Karpas-422 (cell line): ENCODE results near the gene KRTAP5-7. TPM values are rescaled to one million over a fixed set of nuclear protein-coding genes. Genes with fewer than 3 reads are reported as not detected.
"Not testable (repeated sequence)": the region's sequence is repeated elsewhere in the genome, so short reads cannot be mapped to it uniquely, and the experiment has no call there.

ENCODE experiments used
- DNase-seq: peaks from one replicate; pipeline ENCODE4 v3.0.0-alpha.2; 2015
- H2AFZ ChIP-seq: fragments of 200-600 bp; sonication (generic); 2 replicates; pipeline ENCODE4 v1.6.1; 2014; ENCODE audit warnings: antibody characterized with exemption, low read length, mixed read lengths
- H3K27ac ChIP-seq: fragments of 200-600 bp; sonication (generic); 2 replicates; pipeline ENCODE4 v1.5.1; 2014; ENCODE audit warnings: mild to moderate bottlenecking, low read length, moderate library complexity
- H3K27me3 ChIP-seq: fragments of 200-600 bp; sonication (generic); 2 replicates; pipeline ENCODE4 v1.6.1; 2014; ENCODE audit warnings: low read length, mixed read lengths
- H3K36me3 ChIP-seq: fragments of 200-600 bp; sonication (generic); 2 replicates; pipeline ENCODE4 v1.6.1; 2014; ENCODE audit warnings: low read length, mixed read lengths; ENCODE audit not compliant: insufficient read depth
- H3K4me1 ChIP-seq: fragments of 200-600 bp; sonication (generic); 2 replicates; pipeline ENCODE4 v1.6.1; 2014; ENCODE audit warnings: mild to moderate bottlenecking, low read length, mixed read lengths
- H3K4me2 ChIP-seq: fragments of 200-600 bp; sonication (generic); 2 replicates; pipeline ENCODE4 v1.6.1; 2014; ENCODE audit warnings: low read length, low read depth, mild to moderate bottlenecking; ENCODE audit not compliant: poor library complexity, severe bottlenecking
- H3K4me3 ChIP-seq: fragments of 200-600 bp; sonication (generic); 2 replicates; pipeline ENCODE4 v1.5.1; 2014; ENCODE audit warnings: mild to moderate bottlenecking, antibody characterized with exemption, low read length, mixed read lengths
- H3K79me2 ChIP-seq: fragments of 200-600 bp; sonication (generic); 2 replicates; pipeline ENCODE4 v1.6.1; 2014; ENCODE audit warnings: mild to moderate bottlenecking, low read length, mixed read lengths
- H3K9ac ChIP-seq: fragments of 200-600 bp; sonication (generic); 2 replicates; pipeline ENCODE4 v1.6.0; 2014; ENCODE audit warnings: low read length
- H3K9me2 ChIP-seq: fragments of 200-600 bp; sonication (generic), shearing (Covaris generic); replicated peaks from 2 replicates; pipeline ENCODE4 v1.6.0; 2014; ENCODE audit warnings: mild to moderate bottlenecking, low read length, moderate library complexity; ENCODE audit not compliant: insufficient read depth
- H3K9me3 ChIP-seq: fragments of 300-700, 200-600 bp; sonication (generic); 2 replicates; pipeline ENCODE4 v1.6.1; 2014; ENCODE audit warnings: low read length, mixed read lengths
- H4K20me1 ChIP-seq: fragments of 200-600 bp; sonication (generic); 2 replicates; pipeline ENCODE4 v1.6.1; 2014; ENCODE audit warnings: mild to moderate bottlenecking, antibody characterized with exemption, low read length, low read depth; ENCODE audit not compliant: insufficient read depth
- total RNA-seq: library from RNA; depleted of rRNA; stranded (reverse); fragments of >200 nt; shearing (Covaris generic); gene quantifications from 2 replicates; pipeline ENCODE4 v1.2.3, GENCODE V29; 2014; ENCODE audit warnings: low replicate concordance

KRTAP5-7 gene
- total RNA-seq, 1 experiment from 2014 or later = 1.5 TPM

GRCh38 chr11:71566081-71566620 lies 39.1 kb downstream of the KRTAP5-7 start:
- Histone ChIP-seq H4K20me1 (no peaks in the 10 kb centered on the region), H3K9me2 (no peaks in the 10 kb centered on the region), H3K9me3 (no peaks in the 10 kb centered on the region), H3K4me1 (no peaks in the 10 kb centered on the region), H3K9ac (no peak overlapping the region), H3K27me3 (no peaks in the 10 kb centered on the region), H3K4me3 (no peak overlapping the region), H2AFZ (no peak overlapping the region), H3K27ac (no peak overlapping the region), H3K79me2 (no peaks in the 10 kb centered on the region), H3K4me2 (no peak overlapping the region), H3K36me3 (no peaks in the 10 kb centered on the region)
- no peak for DNase-seq

- H3K4me2 ChIP-seq, H3K36me3 ChIP-seq, H3K9me3 ChIP-seq, H3K27me3 ChIP-seq, H2AFZ ChIP-seq, H3K9me2 ChIP-seq, H3K9ac ChIP-seq, H3K79me2 ChIP-seq, DNase-seq, H4K20me1 ChIP-seq, H3K27ac ChIP-seq, H3K4me3 ChIP-seq, H3K4me1 ChIP-seq: not testable (repeated sequence)
These were observed 39.8 kb downstream of the KRTAP5-7 start for GRCh38 chr11:71566626-71567599.

GRCh38 chr11:71567633-71568032 lies 40.6 kb downstream of the KRTAP5-7 start:
- not testable (repeated sequence) for H3K4me3 ChIP-seq, H3K9me3 ChIP-seq, H3K27ac ChIP-seq, H3K4me2 ChIP-seq, H3K9me2 ChIP-seq, H3K27me3 ChIP-seq, H3K4me1 ChIP-seq, H3K9ac ChIP-seq, H4K20me1 ChIP-seq, H2AFZ ChIP-seq, H3K36me3 ChIP-seq, H3K79me2 ChIP-seq, DNase-seq

GRCh38 chr11:71568704-71569349 lies 41.8 kb downstream of the KRTAP5-7 start:
- Histone ChIP-seq H3K27me3 (no peaks in the 10 kb centered on the region), H3K9ac (no peak overlapping the region), H3K79me2 (no peaks in the 10 kb centered on the region), H3K9me3 (no peaks in the 10 kb centered on the region), H3K27ac (no peak overlapping the region), H2AFZ (no peak overlapping the region), H3K4me3 (no peak overlapping the region), H3K36me3 (no peaks in the 10 kb centered on the region), H3K9me2 (no peaks in the 10 kb centered on the region), H3K4me1 (no peaks in the 10 kb centered on the region), H4K20me1 (no peaks in the 10 kb centered on the region), H3K4me2 (no peak overlapping the region)
- DNase-seq = no peak

GRCh38 chr11:71571101-71571850 lies 44.2 kb downstream of the KRTAP5-7 start:
- not testable (repeated sequence) for H2AFZ ChIP-seq

GRCh38 chr11:71572811-71573210 lies 45.7 kb downstream of the KRTAP5-7 start:
- Histone ChIP-seq H3K9ac (no peak overlapping the region), H3K9me3 (no peaks in the 10 kb centered on the region), H3K27ac (no peak overlapping the region), H2AFZ (no peak overlapping the region), H3K9me2 (no peaks in the 10 kb centered on the region), H3K4me1 (peaks cover 10% of the 10 kb centered on the region), H3K79me2 (no peaks in the 10 kb centered on the region), H3K36me3 (no peaks in the 10 kb centered on the region), H3K4me3 (no peak overlapping the region), H4K20me1 (no peaks in the 10 kb centered on the region), H3K27me3 (no peaks in the 10 kb centered on the region), H3K4me2 (no peak overlapping the region)
- DNase-seq = peak; percentile 21

More at GRCh38 chr11:71571101-71571850, 44.2 kb downstream of the KRTAP5-7 start:
- H3K27ac ChIP-seq, DNase-seq, H3K27me3 ChIP-seq, H4K20me1 ChIP-seq, H3K9me2 ChIP-seq, H3K4me3 ChIP-seq, H3K4me2 ChIP-seq, H3K9ac ChIP-seq, H3K79me2 ChIP-seq, H3K36me3 ChIP-seq, H3K9me3 ChIP-seq: not testable (repeated sequence)
- peaks cover 10% of the 10 kb centered on the region for H3K4me1 ChIP-seq

- H3K9me3 ChIP-seq = no peaks in the 10 kb centered on the region
- H3K4me2 ChIP-seq = no peak overlapping the region
- H4K20me1 ChIP-seq = no peaks in the 10 kb centered on the region
- no peak overlapping the region for H3K27ac ChIP-seq
- no peaks in the 10 kb centered on the region for H3K9me2 ChIP-seq
- H3K79me2 ChIP-seq = no peaks in the 10 kb centered on the region
- no peak for DNase-seq
- H3K9ac ChIP-seq = no peak overlapping the region
- H3K4me1 ChIP-seq = peaks cover 10% of the 10 kb centered on the region
- H3K27me3 ChIP-seq = no peaks in the 10 kb centered on the region
- no peak overlapping the region for H2AFZ ChIP-seq
- H3K36me3 ChIP-seq = no peaks in the 10 kb centered on the region
- no peak overlapping the region for H3K4me3 ChIP-seq
These were observed 47.4 kb downstream of the KRTAP5-7 start for GRCh38 chr11:71574418-71574817.
